Neural cell (in vitro differentiated cells): Measurements from ENCODE around the gene CITED2. TPM values are rescaled to one million over a fixed set of nuclear protein-coding genes. Genes with fewer than 3 reads are reported as not detected.

ENCODE experiments used
- H2AFZ ChIP-seq: fragments of 200-600, 300-800 bp; sonication (generic), shearing (Covaris generic); 2 replicates; pipeline ENCODE4 v1.6.0; 2014; ENCODE audit warnings: low read depth, mild to moderate bottlenecking, antibody characterized with exemption, low read length, moderate library complexity
- H3F3A ChIP-seq: fragments of 200-600 bp; shearing (Covaris generic); 2 replicates; pipeline ENCODE4 v1.6.1; 2016; ENCODE audit warnings: mild to moderate bottlenecking, moderate library complexity, mixed read lengths, antibody characterized with exemption, low read length; ENCODE audit not compliant: insufficient read depth, poor library complexity, severe bottlenecking
- H3K27ac ChIP-seq: fragments of 200-600, 300-800 bp; sonication (generic), shearing (Covaris generic); 2 replicates; pipeline ENCODE4 v1.5.1; 2014; ENCODE audit warnings: mild to moderate bottlenecking, low read length, moderate library complexity
- H3K27me3 ChIP-seq: fragments of 300-800, 200-600 bp; sonication (generic), shearing (Covaris generic); 2 replicates; pipeline ENCODE4 v1.6.0; 2014; ENCODE audit warnings: mild to moderate bottlenecking, low read depth, low read length, moderate library complexity; ENCODE audit not compliant: insufficient read depth
- H3K36me3 ChIP-seq: fragments of 300-800, 200-600 bp; sonication (generic), shearing (Covaris generic); 2 replicates; pipeline ENCODE4 v1.5.1; 2014; ENCODE audit warnings: mild to moderate bottlenecking, antibody characterized with exemption, low read length, moderate library complexity; ENCODE audit not compliant: insufficient read depth
- H3K4me2 ChIP-seq: fragments of 300-800, 200-600 bp; sonication (generic), shearing (Covaris generic); 2 replicates; pipeline ENCODE4 v1.6.0; 2014; ENCODE audit warnings: mild to moderate bottlenecking, low read length
- H3K4me3 ChIP-seq: fragments of 300-800, 200-600 bp; sonication (generic), shearing (Covaris generic); 2 replicates; pipeline ENCODE4 v1.5.1; 2014; ENCODE audit warnings: mild to moderate bottlenecking, low read length, moderate library complexity
- H3K79me2 ChIP-seq: fragments of 200-600 bp; shearing (Covaris generic); replicated peaks from 2 replicates; pipeline ENCODE4 v1.6.0; 2014; ENCODE audit warnings: mild to moderate bottlenecking, low read length, moderate library complexity; ENCODE audit not compliant: insufficient read depth
- H3K9ac ChIP-seq: fragments of 300-800, 200-600 bp; sonication (generic), shearing (Covaris generic); 2 replicates; pipeline ENCODE4 v1.6.1; 2016; ENCODE audit warnings: mild to moderate bottlenecking, low read length, mixed read lengths
- H3K9me2 ChIP-seq: fragments of 200-600 bp; shearing (Covaris generic); 2 replicates; pipeline ENCODE4 v1.6.1; 2016; ENCODE audit warnings: mild to moderate bottlenecking, low read length, mixed read lengths; ENCODE audit not compliant: insufficient read depth
- H3K9me3 ChIP-seq: fragments of 200-600, 300-800 bp; sonication (generic), shearing (Covaris generic); 2 replicates; pipeline ENCODE4 v1.6.1; 2016; ENCODE audit warnings: mild to moderate bottlenecking, mixed run types, low read length, moderate library complexity, mixed read lengths
- H4K20me1 ChIP-seq: fragments of 200-600 bp; shearing (Covaris generic); 2 replicates; pipeline ENCODE4 v1.6.1; 2016; ENCODE audit warnings: mild to moderate bottlenecking, mixed run types; ENCODE audit not compliant: insufficient read depth
- EP300 ChIP-seq: fragments of 450-650 bp; conservative IDR thresholded peaks from 2 replicates; pipeline ENCODE4 v1.6.1; 2014; ENCODE audit warnings: antibody characterized with exemption, mild to moderate bottlenecking, moderate library complexity; ENCODE audit not compliant: poor library complexity, severe bottlenecking
- EZH2 ChIP-seq: fragments of 200-600, 300-800 bp; shearing (Covaris generic), sonication (generic); IDR thresholded peaks from 2 replicates; pipeline ENCODE4 v1.6.1; 2014; ENCODE audit warnings: antibody characterized with exemption, low read length, borderline replicate concordance, mild to moderate bottlenecking; ENCODE audit not compliant: insufficient read depth, poor library complexity, severe bottlenecking
- MXI1 ChIP-seq: fragments of 450-650 bp; conservative IDR thresholded peaks from 2 replicates; pipeline ENCODE4 v1.6.1; 2014; ENCODE audit warnings: antibody characterized with exemption, mild to moderate bottlenecking; ENCODE audit not compliant: poor library complexity, severe bottlenecking
- POLR2AphosphoS5 ChIP-seq: IDR thresholded peaks from 2 replicates; pipeline ENCODE4 v1.6.1; 2012
- RAD21 ChIP-seq: fragments of 450-650 bp; conservative IDR thresholded peaks from 2 replicates; pipeline ENCODE4 v1.6.1; 2014; ENCODE audit warnings: antibody characterized with exemption, mild to moderate bottlenecking, moderate library complexity
- SMC3 ChIP-seq: fragments of 450-650 bp; conservative IDR thresholded peaks from 2 replicates; pipeline ENCODE4 v1.6.1; 2014; ENCODE audit warnings: antibody characterized with exemption, mild to moderate bottlenecking, moderate library complexity; ENCODE audit not compliant: poor library complexity
- TAF1 ChIP-seq: IDR thresholded peaks from 2 replicates; pipeline ENCODE4 v1.6.1; 2012; ENCODE audit warnings: low read depth
- polyA plus RNA-seq: library from polyadenylated mRNA; depleted of rRNA; stranded (reverse); fragments of >200 nt; gene quantifications from 2 replicates; pipeline ENCODE4 v1.2.3, GENCODE V29; 2014
- TF ChIP-seq, protein P1 (sequence below): IDR thresholded peaks from 2 replicates; pipeline ENCODE4 v1.6.1; 2012; ENCODE audit warnings: borderline replicate concordance
- TF ChIP-seq, protein P2 (sequence below): fragments of 450-650 bp; IDR thresholded peaks from 2 replicates; pipeline ENCODE4 v1.5.1; 2014; ENCODE audit warnings: antibody characterized with exemption, mild to moderate bottlenecking, moderate library complexity; ENCODE audit not compliant: poor library complexity, severe bottlenecking

CITED2 gene
- polyA plus RNA-seq, 1 donor from 2014 or later, result 38.1 TPM

DNA sequence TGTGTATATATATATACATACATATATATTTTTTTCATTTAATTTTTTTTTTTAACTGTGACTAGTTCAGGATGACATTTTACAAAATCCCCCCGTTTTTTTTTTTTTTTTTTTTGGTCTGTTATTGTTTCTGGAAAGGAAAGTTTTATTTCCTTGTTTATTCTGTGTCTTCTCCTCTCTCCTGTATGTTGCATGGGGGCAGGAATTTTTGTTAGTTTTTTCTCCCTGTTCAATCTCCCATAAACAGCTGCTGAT is 50.2 kb downstream of the CITED2 start:
- Histone ChIP-seq H3K9ac (no peak overlapping the region), H3K4me2 (no peak overlapping the region), H3K79me2 (no peaks in the 10 kb centered on the region), H3K27ac (no peak overlapping the region), H3K4me3 (no peak overlapping the region), H2AFZ (no peak overlapping the region), H3K27me3 (no peaks in the 10 kb centered on the region), H4K20me1 (no peaks in the 10 kb centered on the region), H3K9me2 (no peaks in the 10 kb centered on the region), H3K9me3 (no peaks in the 10 kb centered on the region), H3F3A (no peaks in the 10 kb centered on the region), H3K36me3 (no peaks in the 10 kb centered on the region)
- no peak for TF ChIP-seq SMC3
- TF ChIP-seq POLR2AphosphoS5, result no peak
- TF ChIP-seq, protein P1, sequence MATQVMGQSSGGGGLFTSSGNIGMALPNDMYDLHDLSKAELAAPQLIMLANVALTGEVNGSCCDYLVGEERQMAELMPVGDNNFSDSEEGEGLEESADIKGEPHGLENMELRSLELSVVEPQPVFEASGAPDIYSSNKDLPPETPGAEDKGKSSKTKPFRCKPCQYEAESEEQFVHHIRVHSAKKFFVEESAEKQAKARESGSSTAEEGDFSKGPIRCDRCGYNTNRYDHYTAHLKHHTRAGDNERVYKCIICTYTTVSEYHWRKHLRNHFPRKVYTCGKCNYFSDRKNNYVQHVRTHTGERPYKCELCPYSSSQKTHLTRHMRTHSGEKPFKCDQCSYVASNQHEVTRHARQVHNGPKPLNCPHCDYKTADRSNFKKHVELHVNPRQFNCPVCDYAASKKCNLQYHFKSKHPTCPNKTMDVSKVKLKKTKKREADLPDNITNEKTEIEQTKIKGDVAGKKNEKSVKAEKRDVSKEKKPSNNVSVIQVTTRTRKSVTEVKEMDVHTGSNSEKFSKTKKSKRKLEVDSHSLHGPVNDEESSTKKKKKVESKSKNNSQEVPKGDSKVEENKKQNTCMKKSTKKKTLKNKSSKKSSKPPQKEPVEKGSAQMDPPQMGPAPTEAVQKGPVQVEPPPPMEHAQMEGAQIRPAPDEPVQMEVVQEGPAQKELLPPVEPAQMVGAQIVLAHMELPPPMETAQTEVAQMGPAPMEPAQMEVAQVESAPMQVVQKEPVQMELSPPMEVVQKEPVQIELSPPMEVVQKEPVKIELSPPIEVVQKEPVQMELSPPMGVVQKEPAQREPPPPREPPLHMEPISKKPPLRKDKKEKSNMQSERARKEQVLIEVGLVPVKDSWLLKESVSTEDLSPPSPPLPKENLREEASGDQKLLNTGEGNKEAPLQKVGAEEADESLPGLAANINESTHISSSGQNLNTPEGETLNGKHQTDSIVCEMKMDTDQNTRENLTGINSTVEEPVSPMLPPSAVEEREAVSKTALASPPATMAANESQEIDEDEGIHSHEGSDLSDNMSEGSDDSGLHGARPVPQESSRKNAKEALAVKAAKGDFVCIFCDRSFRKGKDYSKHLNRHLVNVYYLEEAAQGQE, result no peak
- no peak for TF ChIP-seq EP300
- TF ChIP-seq, protein P2, sequence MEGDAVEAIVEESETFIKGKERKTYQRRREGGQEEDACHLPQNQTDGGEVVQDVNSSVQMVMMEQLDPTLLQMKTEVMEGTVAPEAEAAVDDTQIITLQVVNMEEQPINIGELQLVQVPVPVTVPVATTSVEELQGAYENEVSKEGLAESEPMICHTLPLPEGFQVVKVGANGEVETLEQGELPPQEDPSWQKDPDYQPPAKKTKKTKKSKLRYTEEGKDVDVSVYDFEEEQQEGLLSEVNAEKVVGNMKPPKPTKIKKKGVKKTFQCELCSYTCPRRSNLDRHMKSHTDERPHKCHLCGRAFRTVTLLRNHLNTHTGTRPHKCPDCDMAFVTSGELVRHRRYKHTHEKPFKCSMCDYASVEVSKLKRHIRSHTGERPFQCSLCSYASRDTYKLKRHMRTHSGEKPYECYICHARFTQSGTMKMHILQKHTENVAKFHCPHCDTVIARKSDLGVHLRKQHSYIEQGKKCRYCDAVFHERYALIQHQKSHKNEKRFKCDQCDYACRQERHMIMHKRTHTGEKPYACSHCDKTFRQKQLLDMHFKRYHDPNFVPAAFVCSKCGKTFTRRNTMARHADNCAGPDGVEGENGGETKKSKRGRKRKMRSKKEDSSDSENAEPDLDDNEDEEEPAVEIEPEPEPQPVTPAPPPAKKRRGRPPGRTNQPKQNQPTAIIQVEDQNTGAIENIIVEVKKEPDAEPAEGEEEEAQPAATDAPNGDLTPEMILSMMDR, result no peak
- TF ChIP-seq EZH2, result no peak
- no peak for TF ChIP-seq TAF1
- no peak for TF ChIP-seq RAD21
- no peak for TF ChIP-seq MXI1

DNA sequence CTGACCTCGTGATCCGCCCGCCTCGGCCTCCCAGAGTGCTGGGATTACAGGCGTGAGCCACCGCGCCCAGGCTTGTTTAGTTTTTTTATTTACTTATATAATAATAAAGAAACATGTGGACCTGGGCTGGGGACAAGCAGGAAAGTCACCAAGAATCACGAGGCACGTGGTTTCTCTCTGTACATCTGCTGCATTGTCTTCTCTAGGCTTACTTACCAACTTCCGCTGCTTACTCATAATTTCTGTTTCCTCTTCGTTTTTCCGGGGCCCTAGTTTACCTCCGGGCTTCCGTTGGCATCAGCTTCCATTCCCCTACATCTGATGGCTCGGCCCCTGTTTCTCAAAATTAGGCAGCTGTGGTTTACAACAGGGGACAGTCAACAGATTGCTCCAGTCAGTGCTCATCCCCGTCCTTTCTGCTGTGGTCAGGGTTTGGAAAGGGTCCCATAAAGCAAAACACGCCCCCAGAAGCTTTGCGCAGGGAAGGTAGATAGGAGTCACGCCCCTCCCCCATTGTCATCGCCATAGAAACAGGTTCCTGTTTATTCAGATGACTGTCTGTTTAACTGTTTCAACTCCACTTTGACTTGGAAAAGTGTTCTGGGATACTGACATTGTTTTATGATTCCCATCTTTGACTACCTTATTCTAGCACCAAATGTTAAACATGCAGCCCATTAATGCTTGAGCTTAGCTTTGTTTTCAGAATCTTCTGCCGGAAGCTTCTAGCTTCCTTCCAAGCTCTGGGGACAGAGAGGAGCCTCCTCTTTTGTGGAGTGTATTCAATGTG is 50.7 kb downstream of the CITED2 start:
- Histone ChIP-seq H3K79me2 (no peaks in the 10 kb centered on the region), H3K4me2 (no peak overlapping the region), H3K9me3 (no peaks in the 10 kb centered on the region), H3K27ac (no peak overlapping the region), H3K27me3 (no peaks in the 10 kb centered on the region), H3K4me3 (no peak overlapping the region), H4K20me1 (no peaks in the 10 kb centered on the region), H2AFZ (peak overlapping the region; percentile 21), H3F3A (no peaks in the 10 kb centered on the region), H3K9ac (no peak overlapping the region), H3K9me2 (no peaks in the 10 kb centered on the region), H3K36me3 (no peaks in the 10 kb centered on the region)
- TF ChIP-seq EZH2, result no peak
- TF ChIP-seq TAF1, result no peak
- TF ChIP-seq MXI1, result no peak
- TF ChIP-seq, protein P1, result no peak
- no peak for TF ChIP-seq SMC3
- TF ChIP-seq, protein P2, result no peak
- peak; percentile 29 for TF ChIP-seq EP300
